Amygdala (tissue), 56 donors: ENCODE results near the gene P2RX1.
"Not testable (repeated sequence)": the region's sequence is repeated elsewhere in the genome, so short reads cannot be mapped to it uniquely, and the experiment has no call there.

Experiments
- DNase-seq, 56 donors: peaks; one replicate each; lab custom pipeline; 2025; lab: John Stamatoyannopoulos, UW

Gene P2RX1

DNA sequence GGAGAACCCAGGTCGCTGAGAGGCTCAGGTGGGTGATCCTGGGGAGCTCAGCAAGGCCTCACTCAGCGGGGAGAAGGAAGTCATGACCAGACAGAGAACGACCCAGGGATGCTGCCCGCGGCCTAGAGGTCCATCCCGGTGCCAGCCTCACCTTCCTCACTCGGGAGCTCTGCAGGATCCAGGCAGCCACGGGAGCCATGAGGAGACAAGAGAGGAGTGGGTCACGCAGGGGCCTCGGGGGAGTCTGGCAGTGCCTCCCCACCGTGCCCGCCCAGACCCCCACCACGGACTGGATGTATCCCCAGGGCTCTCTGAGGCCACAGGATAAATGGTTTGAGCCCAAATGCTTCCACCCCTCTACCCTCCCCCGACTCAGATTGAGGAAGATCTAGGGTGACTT is 37.3 kb upstream of the P2RX1 start:
- DNase-seq: no peak

DNA sequence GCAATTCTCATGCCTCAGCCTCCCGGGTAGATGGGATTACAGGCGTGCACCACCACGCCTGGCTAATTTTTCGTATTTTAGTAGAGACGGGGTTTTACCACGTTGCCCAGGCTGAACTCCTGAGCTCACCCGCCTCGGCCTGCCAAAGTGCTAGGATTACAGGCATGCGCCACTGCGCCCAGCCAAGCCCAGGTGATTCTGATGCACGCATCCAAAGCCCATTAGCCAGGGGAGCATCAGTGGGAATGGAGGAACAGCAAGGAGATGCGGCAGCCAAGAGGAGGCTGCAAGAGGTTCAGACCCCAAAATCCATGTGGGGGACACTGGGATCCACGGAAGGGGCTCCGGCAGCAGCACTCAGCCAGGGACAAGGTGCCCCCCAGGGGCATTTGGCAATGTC is 35.9 kb upstream of the P2RX1 start:
- no peak for DNase-seq

DNA sequence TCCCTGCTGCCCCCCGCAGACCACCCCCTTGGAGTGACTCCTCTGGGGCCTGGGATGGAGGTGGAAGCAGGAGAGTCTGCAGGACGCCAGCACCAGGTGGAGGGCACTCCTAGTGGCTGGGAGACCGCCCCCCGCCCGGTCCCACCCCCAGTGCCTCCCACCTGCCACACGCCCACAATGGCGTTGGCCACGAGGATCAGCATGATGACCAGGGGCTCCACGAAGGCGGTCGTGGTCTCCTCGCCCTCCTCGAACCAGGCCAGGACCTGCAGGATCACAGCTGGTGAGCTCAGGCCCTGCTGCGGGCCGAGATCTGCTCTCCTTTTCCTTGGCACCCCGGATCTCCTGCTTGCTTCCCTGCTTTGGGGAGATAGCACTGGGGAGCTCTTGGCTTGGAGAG is 35.2 kb upstream of the P2RX1 start:
- no peak for DNase-seq

DNA sequence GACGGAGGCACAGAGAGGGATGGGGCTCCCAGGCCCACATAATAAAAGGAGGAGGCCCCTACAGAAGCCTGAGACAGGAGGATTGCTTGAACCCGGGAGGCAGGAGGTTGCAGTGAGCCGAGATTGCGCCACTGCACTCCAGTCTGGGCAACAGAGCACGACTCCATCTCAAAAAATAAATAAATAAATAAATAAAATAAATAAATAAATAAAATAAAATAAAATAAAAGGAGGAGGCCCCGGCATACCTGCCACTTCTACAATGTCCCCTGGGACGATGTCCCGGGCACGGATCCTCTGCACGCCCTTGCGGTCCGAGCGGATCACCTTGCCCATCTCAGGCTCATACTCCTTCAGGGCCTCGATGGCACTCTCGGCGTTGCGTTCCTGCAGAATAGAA is 34.7 kb upstream of the P2RX1 start:
- DNase-seq: no peak

DNA sequence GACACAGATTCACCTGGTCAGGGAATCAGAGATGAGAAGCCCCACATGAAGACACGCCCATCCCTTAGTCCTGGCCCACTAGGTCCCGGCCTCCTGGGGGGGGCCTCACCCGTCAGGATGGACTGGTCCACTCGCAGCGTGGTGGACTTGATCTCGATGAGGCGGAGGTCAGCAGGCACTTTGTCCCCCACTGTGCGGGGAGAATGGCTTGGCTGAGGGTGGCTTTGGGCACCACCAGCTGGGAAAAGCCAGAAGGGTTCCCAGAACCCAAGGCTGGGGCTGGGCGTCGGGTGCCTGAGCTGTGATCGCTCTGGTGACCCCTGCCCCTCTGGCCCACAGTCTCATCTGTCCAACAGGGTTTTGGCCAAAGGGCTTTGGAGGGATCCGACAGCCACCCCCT is 34.3 kb upstream of the P2RX1 start:
- no peak for DNase-seq

DNA sequence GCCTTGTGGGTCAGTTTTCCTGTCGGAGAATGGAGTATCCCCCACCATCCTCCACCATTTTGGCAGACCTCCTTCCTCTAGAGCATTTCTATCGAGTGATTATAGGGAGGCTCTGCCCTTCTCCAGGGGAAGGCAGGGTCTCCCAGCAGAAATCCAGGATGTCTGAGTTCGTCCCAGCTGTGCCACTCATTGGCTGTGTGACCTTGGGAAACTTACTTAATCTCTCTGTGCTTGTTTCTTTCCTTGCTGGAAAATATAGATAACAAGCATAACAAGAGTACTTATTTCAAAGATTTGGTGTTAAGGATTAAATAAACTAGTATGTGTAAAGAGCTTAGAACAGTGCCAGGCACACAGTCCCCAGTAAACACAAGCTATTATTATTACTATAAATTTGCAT is 33.2 kb upstream of the P2RX1 start:
- DNase-seq: no peak

DNA sequence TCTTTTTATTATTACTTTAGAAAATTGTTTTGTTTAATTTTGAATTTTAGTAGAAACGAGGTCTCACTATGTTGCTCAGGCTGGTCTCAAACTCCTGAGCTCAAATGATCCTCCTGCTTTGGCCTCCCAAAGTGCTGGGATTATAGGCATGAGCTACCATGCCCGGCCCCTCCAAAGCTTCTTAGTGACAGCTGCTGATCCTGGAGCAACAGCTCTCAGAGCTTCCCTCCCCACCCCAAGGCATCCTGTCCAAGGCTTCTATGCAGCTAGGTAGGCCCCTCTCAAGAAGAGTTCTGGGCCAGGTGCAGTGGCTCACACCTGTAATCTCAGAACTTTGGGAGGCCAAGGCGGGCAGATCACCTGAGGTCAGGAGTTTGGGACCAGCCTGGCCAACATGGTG is 32.3 kb upstream of the P2RX1 start:
- not testable (repeated sequence) for DNase-seq

DNA sequence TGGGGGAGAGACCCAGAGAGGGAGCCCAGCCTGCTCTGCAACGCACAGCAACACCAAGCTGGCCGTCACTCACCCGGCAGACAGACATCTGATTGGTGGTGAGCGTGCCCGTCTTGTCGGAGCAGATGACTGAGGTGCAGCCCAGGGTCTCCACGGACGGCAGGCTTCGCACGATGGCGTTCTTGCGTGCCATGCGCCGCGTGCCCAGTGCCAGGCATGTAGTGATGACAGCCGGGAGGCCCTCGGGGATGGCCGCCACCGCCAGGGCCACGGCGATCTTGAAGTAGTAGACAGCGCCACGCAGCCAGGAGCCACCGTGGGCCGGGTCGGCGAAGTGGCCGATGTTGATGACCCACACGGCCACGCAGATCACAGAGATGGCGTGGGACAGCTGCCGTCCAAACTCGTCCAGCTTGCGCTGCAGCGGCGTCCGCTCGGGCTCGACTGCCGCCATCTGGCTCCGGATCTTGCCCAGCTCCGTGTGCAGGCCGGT is 31.1 kb upstream of the P2RX1 start:
- DNase-seq: peak in 1 of 56 donors; percentile 8

DNA sequence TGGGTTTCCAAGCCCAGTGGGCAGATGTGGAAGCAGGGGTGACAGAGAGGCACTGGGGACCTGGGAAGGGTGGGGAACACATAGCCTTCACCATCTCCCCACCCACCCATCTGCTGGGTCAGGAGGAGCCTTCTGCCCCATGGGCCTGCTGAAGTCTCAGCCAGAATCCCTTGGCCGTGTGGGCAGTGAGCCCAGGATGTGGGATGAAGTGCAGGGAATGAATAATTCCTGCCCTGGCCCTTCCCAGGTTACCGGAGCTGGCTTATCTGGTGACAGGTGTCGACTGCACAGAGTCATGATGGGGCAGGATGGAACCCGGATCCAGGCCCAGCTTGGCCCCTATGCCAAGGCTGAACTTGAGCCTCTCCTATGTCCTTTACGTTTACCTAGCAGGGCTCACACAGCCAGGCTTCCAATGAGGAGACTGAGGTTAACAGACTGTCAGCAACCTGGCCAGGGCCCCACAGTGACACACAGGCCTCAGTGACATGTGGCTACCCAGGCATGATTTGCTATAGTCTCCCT is 30.5 kb upstream of the P2RX1 start:
- DNase-seq: no peak

DNA sequence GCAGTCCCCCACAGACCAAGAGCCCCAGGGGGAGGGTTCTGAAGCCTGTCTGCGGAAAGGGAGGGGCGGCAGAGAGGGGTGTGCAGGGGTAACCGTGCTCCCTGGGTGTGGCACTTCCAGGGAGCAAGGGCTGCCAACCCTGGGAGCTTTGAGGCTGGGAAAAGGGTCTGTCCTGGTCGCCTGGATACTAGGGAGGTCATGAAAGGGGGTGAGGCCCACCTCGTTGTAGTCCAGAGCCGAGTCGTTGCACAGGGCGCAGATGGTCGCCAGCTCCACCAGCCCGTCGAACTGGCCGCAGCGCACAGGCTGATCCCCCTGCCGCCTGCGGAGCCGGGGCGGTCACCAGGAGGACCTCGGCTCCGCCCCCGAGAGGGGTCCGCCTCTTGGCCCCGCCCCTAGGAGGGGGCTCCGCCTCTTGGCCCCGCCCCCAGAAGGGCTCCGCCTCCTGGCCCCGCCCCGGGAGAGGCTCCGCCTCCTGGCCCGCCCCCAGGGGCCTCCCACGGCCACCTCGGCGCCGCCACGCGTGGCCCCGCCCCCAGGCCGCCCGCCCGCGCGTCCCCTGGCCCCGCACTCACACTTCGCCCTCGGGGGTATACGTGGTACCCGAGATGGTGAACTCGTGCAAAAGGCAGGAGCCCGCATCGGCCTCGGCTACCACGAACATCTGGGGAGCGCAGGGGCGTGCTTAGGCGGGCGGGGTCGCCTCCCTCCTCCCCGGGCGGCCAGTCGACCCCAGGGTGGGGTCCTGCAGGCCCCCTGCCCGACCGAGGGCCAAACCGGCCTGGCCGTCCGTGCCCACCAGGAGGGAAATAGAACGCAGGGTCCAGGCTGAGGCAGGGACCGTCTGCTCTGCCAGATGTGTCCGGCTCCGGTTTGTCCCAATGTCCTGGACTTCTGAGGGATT is 28.5 kb upstream of the P2RX1 start:
- peak in 20 of 56 donors; percentile 1 to 79 (median 34) for DNase-seq

DNA sequence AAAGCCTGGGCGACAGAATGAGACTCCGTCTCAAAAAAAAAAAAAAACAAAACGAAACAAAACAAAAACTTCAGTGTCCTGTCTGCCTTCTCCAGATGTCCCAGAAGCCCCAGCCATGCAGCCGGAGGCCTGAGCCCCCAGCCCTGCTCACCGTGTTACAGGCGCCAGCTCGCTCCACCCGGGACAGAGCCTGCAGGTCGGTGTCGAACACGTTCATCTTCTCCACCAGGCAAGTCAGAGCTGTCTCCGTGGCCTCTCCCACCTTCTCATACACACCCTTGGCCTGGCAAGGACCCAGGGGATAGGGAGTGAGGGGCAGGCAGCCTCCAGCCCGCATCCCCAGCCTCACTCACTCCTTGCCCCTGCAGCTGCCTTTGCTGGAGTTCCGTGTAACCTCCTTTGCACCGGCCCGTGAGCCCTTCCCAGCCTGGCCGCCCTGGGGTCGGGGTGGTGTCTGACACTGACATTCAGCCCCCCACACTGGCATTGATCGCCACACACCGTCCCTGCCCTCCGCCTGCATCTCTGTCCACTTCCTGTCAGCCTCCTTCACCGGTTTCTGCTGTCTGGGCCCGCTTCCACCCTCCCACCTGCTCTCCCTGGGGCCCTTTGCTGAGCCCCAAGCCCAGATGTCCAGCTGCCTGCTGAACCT is 27.1 kb upstream of the P2RX1 start:
- no peak for DNase-seq

DNA sequence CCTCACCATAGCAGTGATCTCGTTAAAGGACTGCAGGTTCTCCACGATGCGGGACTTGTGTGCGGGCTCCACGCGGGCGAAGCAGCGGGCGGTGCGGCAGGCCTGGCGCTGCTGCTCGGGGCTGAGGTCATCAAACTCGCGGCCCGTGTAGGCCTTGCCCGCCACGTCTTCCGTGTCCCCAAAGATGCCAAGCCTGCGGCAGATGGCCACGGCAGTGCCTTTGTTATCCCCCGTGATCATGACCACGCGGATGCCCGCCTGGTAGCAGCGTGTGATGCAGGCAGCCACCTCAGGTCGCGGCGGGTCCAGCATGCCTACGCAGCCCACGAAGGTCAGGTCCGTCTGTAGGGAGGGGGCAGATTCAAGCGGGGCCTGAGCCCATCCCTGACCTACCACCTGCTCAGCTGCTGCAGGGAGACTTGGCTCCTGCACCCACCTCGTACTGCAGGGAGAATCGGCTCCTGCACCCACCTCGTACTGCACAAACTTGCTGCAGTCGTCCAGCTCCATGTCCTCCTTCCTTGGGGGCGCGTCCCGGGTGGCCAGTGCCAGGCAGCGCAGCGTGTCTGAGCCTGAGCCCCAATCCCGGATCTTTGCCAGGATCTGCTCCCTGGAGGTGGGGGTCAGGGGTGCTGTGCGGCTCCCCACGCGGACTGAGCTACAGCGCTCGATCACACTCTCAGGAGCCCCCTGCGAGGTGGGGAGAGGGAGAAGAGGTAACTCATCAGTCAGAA is 24.9 kb upstream of the P2RX1 start:
- no peak for DNase-seq

DNA sequence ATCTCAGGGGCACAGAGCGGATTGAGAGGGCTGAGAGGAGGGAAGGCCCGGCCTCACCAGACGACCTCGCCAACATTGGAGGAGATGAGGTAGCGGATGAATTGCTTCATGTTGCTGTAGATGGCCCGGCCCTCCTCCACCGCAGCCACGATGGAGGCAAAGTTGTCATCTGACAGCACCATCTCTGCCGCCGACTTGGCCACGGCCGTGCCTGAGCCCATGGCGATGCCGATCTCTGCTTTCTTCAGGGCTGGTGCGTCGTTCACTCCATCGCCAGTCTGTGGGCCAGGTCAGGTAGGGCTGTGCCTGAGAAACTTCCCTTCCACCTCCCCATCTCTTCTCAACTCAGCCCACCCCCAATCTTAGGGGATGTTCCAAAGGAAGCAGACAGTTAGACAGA is 21.1 kb upstream of the P2RX1 start:
- DNase-seq: no peak

DNA sequence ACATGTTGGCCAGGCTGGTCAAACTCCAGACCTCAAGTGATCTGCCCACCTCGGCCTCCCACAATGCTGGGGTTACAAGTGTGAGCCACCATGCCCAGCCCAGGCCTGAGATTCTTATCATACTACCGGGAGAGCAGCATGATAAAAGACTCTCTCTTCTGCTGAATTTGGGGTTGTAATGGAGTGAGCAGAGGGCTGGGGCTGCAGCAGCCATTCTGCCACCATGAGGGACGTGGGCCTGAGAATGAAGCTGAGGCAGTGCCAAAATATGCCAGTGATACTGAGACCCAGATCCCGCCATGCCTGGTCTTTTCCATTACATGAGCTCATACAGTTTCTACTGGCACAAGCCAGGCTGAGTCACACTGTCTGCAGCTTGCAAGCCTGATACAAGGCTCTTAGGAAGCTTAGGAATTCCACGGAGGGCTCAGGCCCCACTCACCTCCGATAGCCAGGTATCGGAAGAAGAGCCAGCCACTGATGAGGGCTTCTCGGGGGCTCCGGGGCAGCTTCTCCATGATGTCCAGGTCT is 19.6 kb upstream of the P2RX1 start:
- DNase-seq: no peak

DNA sequence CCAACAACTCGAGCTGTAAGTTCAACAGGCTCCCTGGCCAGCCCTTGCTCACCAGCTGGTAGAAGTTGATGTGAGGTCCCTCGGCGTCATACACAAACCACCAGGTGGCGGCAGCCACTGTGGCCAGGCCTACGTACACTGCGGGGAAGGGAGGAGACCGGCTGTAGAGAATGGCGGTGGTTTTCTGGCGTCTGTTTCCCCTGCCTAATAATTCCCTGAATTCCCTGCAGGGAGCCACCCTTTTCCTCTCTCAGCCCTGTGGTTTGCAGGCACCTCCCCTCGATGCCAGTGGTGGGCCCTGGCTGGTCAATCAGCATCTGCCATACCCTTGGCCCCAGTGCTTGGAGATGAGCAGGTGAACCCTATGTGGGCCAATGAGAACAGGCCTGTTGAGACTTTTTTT is 18.9 kb upstream of the P2RX1 start:
- DNase-seq: peak in 11 of 56 donors; percentile 4 to 48 (median 19)

DNA sequence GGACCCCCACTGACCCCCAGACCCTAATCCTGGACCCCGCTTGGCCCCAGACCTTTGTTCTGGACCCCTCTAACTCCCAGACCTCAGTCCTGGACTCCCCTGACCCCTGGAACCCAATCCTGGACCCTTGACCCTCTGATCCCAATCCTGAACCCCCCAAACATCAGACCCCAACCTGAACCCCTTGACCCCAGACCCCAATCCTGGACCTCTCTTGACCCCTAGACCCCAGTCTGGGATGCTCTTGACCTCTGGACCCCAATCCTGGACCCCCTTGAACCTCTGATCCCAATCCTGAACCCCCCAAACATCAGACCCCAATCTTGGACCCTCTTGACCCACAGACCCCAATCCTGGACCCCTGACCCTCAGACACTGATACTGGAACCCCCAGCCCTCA is 13.5 kb upstream of the P2RX1 start:
- DNase-seq: no peak

DNA sequence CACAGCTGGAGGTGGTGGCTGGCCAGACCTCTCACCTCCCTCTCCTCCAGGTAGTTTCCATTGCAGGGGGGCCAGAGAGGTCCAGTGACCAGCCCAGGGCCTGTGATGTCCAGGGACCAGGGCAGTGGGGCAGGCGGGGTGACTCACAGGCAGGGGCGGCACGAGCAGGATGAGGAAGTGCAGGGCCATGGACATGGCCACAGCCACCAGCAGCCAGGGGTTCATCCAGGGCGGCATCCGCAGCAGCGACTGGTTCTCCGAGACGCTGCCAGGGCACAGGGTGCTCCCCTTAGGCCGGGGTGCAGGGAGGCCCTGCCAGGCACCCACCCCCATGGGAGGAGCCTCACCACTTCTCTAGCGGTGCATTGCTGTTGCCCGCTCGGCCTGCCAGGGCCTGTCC is 12.9 kb upstream of the P2RX1 start:
- DNase-seq: no peak

DNA sequence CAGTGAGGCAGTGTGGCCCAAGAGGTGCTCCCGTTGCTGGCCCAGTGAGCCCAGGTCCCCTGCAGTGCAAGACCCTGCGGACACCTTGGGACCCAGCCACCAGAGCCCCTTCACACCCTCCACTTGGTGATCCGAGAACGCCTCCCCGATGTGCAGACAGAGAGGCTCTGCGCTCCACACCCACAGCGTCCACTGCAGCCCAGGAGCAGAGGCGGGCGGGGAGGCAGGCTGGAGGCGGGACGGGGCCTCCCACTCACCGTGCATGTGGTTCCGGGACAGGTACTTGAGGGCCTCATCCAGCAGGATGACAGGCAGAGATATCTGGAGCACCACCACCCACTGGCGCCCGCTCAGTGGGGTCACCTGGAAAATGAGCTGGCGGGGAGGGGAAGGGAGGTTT is 12.1 kb upstream of the P2RX1 start:
- DNase-seq: no peak

DNA sequence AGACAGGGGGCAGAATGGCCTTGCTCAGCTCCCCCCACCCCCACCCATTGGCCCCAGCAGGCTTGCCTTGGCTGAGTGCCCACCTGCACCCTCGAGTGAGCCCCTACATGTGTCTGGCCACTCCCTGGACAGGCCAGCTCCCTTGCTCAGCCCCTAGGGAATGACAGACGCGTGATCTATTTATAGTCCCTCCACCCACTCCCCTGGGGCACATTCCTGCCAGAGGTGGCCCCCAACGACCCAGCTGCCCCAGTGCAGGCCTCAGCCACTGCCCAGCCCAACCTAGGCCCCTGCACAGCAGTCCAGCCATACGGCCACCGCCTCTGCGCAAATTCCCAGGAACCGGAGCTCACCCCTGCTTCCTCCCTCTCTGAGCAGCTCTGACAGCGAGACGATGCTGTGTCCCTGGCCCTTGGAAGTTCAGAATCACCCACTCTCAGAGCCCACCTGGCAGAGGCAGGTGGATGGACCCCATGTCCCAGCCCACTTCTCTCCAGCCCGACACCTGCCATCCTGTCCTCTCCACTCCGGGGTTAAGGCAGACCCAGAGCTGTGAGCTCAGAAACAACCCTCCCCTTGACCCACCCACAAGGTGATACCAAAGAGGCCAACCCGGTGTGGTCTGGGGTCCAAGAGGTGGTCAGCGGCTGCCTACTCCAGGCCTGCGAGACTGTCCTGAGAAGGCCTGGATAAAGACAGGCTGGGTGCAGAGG is 11.5 kb upstream of the P2RX1 start:
- no peak for DNase-seq
